Endothelial cell of hepatic sinusoid (primary cell): ENCODE measurements around the gene ACTG1.

Experiments used
- in situ Hi-C: cut with HindIII; loops from 2 replicates; pipeline ENCODE4 v1.10.0; 2017; ENCODE audit warnings: low sequenced_read_pairs

The ACTG1 gene

DNA sequence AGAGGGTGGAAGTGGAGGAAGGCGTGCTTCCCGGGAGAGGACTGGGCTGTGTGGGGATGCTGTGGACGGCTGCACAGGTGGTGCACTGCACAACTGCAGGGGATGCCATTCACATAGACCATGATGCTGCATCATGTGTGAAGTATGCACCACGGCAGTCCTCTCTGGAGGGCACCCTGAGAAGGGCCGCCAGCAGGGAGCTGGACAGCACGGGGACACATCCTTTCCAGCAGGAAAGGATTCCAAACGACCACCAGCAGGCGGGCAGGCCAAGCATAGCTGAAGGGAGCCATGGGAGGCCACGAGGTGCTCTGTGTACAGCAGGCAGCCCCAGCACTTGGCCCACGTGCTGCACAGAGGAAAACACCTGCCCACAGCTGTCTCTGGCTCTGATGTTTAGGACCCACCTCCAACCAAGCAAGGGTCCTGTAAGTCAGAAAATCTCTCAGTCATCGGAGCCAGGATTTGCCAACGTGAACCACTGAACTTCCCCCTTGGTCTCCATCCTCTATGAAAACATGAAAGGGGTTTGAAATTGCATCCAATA, 10.1 kb downstream of the ACTG1 start:
- in situ Hi-C loops: no loop called here

DNA sequence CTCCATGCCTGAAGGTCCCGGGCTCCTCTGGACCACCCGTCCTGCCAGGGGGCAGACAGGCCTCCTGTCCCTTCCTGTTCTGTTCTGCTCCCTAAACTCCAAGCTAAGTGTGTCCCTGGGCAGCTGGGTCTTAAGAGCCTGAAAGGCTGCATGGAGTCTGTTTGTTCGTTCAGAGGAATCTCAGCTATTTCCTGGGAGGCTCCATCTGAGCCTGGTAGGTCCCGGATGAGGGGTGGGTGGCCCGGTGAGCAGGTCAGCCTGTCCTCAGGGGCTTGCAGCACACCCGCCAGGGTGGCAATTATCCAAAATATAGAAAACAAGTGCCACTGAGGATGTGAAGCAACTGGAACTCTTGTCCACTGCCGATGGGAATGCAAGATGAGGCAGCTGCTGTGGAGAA, 12.6 kb downstream of the ACTG1 start:
- in situ Hi-C loops: no loop called here

DNA sequence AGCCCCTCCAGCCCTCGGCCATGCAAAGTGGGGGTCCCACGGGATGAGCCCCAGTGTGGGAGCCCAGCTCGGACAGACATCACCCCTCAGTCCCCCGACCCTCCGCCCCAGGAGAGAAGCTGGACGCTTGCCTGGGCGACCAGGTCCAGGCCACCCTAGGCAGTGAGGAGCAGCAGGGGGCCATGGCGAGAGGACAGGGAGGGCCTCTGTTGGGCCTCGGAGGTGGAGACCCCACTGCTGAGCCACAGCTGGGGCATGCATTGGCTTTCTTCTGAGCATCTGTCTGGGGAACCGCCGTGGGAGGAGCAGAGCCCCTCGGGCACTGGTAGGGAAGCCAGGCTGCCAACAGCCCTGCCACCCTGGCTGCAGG, 13.0 kb downstream of the ACTG1 start:
- in situ Hi-C loops: no loop called here

DNA sequence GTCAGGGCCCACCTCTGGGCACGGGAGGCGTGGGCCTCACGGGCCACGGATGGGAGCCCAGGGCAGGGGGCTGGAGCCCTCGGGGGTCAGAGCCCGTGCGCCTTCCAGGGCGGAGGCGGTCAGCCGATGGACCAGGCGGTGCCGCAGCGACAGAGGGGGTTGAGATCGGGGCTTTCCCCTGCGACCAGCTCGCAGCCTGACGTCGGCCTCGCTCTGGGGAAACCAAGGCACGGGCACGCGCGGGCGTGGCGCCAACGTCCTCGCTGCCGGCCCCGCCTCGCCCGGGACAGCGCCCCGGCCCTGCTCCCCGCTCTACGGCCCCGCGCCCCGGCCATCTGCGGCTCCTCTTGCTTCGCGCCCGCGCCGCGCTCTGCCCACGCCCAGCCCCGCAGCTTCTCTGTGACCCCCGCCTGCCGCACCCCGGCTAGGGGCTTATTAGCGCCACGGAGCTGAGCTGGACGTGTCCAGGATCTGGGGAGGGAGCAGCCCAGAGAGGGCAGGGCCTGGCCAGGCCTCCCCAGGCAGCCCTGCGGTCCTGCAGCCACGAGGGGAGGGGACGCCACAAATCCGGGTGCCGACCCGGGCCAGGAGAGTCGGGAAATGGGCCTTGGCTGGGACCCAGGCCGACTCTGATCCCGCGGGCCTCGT, 13.5 kb downstream of the ACTG1 start:
- in situ Hi-C loops: no loop called here

- in situ Hi-C loops: no loop called here
Observed at GRCh38 chr17:81494626-81495377, 17.8 kb downstream of the ACTG1 start.

DNA sequence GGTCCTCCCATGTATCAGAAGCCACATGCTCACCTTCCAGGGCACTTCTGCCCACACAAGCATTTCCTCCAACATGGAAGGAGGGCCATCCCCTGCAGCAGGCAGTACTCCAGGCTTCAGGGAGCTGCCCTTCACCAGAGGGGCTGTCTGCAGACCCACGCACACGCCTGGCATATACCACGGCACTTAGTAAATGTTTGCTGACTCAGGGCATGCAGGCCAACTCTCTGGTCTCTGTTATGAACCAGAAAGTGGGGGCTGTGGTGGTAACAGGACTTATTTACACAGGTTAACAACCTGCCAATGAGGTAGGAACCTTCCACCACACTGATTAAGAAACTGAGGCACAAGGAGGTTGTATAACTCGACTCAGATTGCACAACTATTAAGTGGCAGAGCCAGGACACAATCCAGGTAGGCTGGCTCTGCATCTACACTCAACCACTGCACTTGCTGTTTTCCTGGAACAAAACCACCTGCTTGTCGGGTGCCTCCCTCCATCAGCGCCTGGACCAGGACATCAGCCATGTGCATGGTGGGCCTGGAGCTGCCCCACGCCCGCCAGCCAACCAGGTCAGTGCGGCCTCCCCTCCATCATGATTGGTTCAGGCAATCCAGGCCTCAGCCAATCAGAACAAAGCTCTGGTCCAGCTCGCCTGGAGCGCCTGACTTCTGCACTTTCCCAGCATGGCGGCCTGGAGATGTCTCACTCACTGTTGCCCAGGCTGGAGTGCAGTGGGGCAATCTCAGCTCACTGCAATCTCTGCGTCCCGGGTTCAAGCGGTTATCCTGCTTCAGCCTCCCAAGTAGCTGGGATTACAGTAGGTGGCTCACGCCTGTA, 19.2 kb downstream of the ACTG1 start:
- in situ Hi-C loops: no loop called here

GRCh38 chr17:81492706-81493105, 19.9 kb downstream of the ACTG1 start:
- in situ Hi-C loops: no loop called here

DNA sequence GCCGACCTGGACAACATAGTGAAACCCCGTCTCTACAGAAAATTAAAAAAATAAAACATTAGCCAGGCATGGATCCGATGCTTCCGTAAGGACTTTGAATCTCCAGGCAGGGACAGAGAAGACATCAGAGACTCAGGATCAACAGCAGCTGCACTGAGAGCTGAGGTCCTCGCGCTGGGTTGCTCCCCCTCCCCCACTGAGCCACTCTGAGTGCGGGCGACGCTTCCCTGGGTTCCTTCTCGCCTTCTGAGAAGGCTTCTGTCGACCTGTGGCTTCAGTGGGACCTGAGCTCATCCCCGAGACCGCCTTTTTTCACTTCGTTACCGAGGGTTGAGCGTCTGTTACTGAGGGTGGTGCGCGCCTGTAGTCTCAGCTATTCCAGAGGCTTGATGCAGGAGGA, 20.4 kb downstream of the ACTG1 start:
- in situ Hi-C loops: no loop called here

DNA sequence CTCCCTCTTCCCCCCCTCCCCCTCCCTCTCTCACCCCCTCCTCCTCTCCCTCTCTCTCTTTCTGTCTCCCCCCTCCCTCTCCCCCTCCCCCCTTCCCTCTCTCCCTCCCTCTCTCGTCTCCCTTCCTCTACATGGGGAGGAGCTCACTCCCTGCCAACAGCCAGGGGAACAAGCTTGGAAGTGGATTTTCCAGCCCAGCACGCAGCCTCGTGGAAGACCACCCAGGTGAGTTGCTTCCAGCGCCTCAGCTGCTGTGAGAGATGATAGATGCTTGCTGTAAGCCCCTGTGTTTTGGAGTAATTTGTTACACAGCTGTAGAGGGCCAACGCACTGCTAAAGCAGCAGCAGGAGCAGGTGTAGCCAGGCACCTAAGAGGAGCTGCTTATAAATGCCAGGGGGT, 20.8 kb downstream of the ACTG1 start:
- in situ Hi-C loops: no loop called here

GRCh38 chr17:81491181-81491581, 21.4 kb downstream of the ACTG1 start:
- in situ Hi-C loops: no loop called here

- in situ Hi-C loops: no loop called here
Observed at GRCh38 chr17:81489998-81490992, 22.3 kb downstream of the ACTG1 start.

DNA sequence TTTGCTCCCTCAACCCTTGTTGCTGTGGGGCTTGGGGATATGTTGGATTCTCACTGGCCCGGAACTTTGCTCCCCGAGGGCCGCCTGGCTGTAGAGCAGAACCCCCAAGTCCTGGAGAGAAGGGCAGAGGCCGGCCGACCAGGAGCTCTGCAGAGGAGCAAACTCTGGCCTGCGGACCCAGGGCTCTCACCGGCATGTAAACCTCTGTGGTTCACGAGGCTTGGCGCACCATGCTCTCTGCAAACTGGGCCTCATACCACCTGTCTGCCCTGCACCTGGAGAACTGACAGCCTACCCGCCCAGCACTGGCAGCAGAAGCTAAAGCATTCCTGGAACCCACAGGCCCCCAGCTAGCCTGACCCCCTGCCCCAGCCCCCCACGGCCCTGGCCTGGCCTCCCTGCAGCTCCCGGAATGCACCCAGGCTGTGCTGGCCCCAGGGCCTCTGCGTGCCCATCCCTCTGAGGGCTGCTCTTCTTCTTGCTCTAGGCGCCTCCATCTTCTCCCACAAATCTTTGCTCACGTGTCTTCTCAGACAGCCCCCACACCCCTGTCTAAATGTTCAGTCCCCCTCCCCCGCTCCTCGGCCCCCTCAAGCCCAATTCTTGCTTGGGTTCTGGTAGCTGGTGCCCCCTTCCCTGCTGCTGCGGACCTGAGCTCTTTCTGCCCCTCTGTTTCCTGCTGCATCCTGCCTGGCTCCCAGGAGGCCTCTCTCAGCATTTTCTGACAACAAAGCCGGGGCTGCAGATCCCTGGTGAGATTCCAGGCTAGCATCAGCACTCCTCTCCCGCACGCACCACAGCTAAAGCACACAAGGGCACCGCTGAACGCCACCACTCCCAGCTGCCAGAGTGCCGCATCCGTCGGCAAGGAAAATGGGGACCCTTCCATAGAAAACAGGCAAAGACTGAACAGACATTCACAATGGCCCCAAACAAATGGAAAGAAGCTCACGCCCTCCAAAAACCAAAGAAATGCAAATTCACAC, 23.3 kb downstream of the ACTG1 start:
- in situ Hi-C loops: no loop called here

GRCh38 chr17:81488276-81488860, 24.2 kb downstream of the ACTG1 start:
- in situ Hi-C loops: no loop called here

- in situ Hi-C loops: no loop called here
Observed at GRCh38 chr17:81487487-81488275, 24.9 kb downstream of the ACTG1 start.

- in situ Hi-C loops: no loop called here
Observed at GRCh38 chr17:81487089-81487486, 25.5 kb downstream of the ACTG1 start.

DNA sequence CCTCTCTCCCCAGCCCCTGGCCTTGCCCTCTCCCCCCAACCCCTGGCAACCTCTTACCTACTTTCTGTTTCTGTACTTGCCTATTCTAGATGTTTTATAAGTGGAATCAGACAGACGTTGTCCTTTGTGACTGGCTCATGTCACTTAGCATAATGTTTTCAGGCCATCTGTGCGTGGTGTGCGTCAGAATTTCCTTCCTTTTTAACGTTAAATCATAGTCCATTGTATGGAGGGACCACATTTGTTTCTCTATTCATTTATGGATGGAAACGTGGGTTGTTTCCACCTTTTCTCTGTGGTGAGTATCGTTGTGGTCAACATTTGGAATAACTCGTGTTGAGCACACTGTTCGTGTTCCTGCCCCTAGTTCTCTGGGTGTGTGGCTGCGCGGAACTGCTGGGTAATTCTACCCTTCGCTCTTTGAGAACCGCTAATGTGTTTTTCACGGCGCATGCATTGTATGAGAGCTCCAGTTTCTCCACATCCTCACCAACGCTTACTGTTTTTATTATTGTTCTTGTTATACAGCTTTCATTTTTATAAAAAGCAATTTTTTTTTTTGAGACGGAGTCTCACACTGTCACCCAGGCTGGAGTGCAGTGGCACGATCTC, 26.3 kb downstream of the ACTG1 start:
- in situ Hi-C loops: no loop called here

DNA sequence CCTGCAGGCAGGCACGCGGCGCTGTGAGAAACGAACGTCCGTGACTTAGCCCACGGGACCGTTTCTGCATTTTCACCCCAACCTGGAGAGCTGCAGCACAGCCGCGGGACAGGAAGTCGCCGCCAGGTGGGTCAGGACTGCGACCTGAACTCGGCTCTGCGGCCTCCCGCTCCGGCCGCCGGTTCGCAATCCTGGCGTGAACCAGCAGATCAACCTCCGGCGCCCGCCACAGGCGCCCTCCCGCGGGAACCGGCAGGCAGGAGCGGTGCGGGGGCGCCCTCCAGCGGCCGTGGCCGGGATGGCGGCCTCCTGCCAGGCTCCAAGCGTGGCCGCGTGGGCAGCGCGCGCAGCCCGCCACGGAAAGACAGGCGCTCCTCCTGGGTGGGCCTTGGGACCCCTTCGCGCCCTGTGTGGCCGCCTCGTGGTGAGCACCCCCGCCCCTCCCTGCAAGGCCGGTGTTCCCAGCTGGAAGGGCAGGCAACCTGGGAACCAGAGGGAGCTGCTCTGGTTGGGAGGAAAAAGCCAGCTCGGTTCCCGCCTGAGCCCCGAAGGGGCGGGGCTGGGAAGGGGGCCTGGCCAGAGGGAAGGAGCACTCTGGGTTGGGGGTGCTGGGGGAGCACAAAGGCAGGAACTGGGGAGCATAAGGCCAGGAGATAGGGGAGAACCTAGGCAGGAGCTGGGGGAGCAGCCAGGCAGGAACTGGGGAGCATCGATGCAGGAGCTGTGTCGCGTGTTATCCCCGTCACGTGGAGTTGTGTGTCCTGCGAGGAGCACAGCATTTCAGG, 28.2 kb downstream of the ACTG1 start:
- in situ Hi-C loops: no loop called here
